22Rv1 (cell line): Measurements from ENCODE around the gene CFLAR.

Experiments
- ZFX ChIP-seq: fragments of 450-650 bp; IDR thresholded peaks from 2 replicates; pipeline ENCODE4 v1.6.1; 2017; ENCODE audit warnings: antibody characterized with exemption, borderline replicate concordance
- TF ChIP-seq, protein P1 (sequence below): fragments of 450-650 bp; IDR thresholded peaks from 2 replicates; pipeline ENCODE4 v1.5.1; 2017; ENCODE audit warnings: mild to moderate bottlenecking

DNA sequence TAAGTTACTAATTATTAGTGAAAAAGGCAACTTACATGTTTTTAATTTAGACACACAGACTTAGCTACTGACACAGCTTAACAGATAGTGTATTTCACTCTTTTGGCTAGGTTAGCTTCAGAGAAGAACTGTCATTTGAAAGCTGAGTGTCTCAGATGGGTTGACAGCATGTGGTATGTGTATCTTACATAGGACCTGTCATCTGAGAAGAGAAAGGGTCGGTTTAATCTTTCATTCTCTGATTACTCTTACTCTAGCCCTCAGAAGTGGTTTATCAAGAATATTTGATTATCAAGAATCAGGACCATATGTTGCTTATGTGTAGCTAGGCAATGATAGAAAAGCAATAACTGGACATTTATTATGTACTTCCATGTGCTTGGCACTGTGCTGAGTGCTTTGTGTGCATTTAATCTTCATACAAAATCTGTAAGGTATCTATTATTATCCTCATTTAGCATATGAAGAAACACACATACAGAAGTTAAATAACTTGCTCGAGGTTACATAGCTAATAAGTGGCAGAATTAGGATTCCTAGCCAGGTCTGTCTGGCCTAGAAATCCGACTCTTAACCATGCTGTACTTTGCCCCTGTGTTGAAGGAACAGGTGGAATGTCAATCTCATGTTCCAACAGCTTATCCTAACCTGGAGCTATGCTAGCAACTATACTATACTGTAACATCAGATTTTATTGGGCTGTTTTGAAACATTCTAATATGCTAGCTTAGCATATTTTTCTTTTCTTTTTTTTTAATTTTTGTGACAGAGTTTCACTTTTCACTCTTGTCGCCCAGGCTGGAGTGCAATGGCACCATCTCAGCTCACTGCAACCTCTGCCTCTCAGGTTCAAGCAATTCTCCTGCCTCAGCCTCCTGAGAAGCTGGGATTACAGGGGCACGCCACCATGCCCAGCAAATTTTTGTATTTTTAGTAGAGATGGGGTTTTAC is 28.4 kb downstream of the CFLAR start:
- TF ChIP-seq, protein P1, sequence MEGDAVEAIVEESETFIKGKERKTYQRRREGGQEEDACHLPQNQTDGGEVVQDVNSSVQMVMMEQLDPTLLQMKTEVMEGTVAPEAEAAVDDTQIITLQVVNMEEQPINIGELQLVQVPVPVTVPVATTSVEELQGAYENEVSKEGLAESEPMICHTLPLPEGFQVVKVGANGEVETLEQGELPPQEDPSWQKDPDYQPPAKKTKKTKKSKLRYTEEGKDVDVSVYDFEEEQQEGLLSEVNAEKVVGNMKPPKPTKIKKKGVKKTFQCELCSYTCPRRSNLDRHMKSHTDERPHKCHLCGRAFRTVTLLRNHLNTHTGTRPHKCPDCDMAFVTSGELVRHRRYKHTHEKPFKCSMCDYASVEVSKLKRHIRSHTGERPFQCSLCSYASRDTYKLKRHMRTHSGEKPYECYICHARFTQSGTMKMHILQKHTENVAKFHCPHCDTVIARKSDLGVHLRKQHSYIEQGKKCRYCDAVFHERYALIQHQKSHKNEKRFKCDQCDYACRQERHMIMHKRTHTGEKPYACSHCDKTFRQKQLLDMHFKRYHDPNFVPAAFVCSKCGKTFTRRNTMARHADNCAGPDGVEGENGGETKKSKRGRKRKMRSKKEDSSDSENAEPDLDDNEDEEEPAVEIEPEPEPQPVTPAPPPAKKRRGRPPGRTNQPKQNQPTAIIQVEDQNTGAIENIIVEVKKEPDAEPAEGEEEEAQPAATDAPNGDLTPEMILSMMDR, result no peak
- no peak for TF ChIP-seq ZFX
